ENCODE measurements around the gene SLC35B2.
A peak's percentile ranks its signal among the peaks of the same experiment; 100 is the strongest.

Gene SLC35B2

GRCh38 chr6:44257025-44257752 lies at the start of gene SLC35B2:
Gene SLC35B2 (minus strand): TSS chr6:44257528. CDS start chr6:44257410, 118 bp downstream.
- DNase-seq (ENCODE audit: low read depth in 1 of 2, low spot score in 1 of 2) = peak in 1 of 2 donors; percentile 54

- no peak for DNase-seq (ENCODE audit: low read depth in 1 of 2, low spot score in 1 of 2)
Observed at GRCh38 chr6:44306710-44307109, 49.4 kb upstream of the SLC35B2 start.

GRCh38 chr6:44305200-44305725 lies 47.9 kb upstream of the SLC35B2 start:
- DNase-seq (ENCODE audit: low read depth in 1 of 2, low spot score in 1 of 2) = no peak

GRCh38 chr6:44304282-44305199 lies 47.2 kb upstream of the SLC35B2 start:
- peak in 1 of 2 donors; percentile 26 for DNase-seq (ENCODE audit: low read depth in 1 of 2, low spot score in 1 of 2)

- DNase-seq (ENCODE audit: low read depth in 1 of 2, low spot score in 1 of 2) = no peak
Observed at GRCh38 chr6:44303842-44304241, 46.5 kb upstream of the SLC35B2 start.

- DNase-seq (ENCODE audit: low read depth in 1 of 2, low spot score in 1 of 2) = no peak
Observed at GRCh38 chr6:44302856-44303255, 45.5 kb upstream of the SLC35B2 start.

GRCh38 chr6:44301782-44302564 lies 44.6 kb upstream of the SLC35B2 start:
- no peak for DNase-seq (ENCODE audit: low read depth in 1 of 2, low spot score in 1 of 2)

- no peak for DNase-seq (ENCODE audit: low read depth in 1 of 2, low spot score in 1 of 2)
Observed at GRCh38 chr6:44301106-44301505, 43.8 kb upstream of the SLC35B2 start.

GRCh38 chr6:44300292-44300823 lies 43.0 kb upstream of the SLC35B2 start:
- no peak for DNase-seq (ENCODE audit: low read depth in 1 of 2, low spot score in 1 of 2)

GRCh38 chr6:44298864-44299263 lies 41.5 kb upstream of the SLC35B2 start:
- no peak for DNase-seq (ENCODE audit: low read depth in 1 of 2, low spot score in 1 of 2)

- DNase-seq (ENCODE audit: low read depth in 1 of 2, low spot score in 1 of 2) = no peak
Observed at GRCh38 chr6:44298055-44298803, 40.9 kb upstream of the SLC35B2 start.

GRCh38 chr6:44297063-44298038 lies 40.0 kb upstream of the SLC35B2 start:
- DNase-seq (ENCODE audit: low read depth in 1 of 2, low spot score in 1 of 2) = peak in 1 of 2 donors; percentile 19

GRCh38 chr6:44294832-44295791 lies 37.8 kb upstream of the SLC35B2 start:
- DNase-seq (ENCODE audit: low read depth in 1 of 2, low spot score in 1 of 2) = no peak

GRCh38 chr6:44292661-44293365 lies 35.5 kb upstream of the SLC35B2 start:
- DNase-seq (ENCODE audit: low read depth in 1 of 2, low spot score in 1 of 2) = no peak

GRCh38 chr6:44291841-44292240 lies 34.5 kb upstream of the SLC35B2 start:
- no peak for DNase-seq (ENCODE audit: low read depth in 1 of 2, low spot score in 1 of 2)

GRCh38 chr6:44289726-44290260 lies 32.5 kb upstream of the SLC35B2 start:
- DNase-seq (ENCODE audit: low read depth in 1 of 2, low spot score in 1 of 2) = no peak

- no peak for DNase-seq (ENCODE audit: low read depth in 1 of 2, low spot score in 1 of 2)
Observed at GRCh38 chr6:44286747-44287146, 29.4 kb upstream of the SLC35B2 start.
